Mammary epithelial cell (primary cell): ENCODE measurements around the gene PHOX2A.

Experiments used
- EZH2 ChIP-seq: IDR thresholded peaks from 2 replicates; pipeline ENCODE4 v1.6.1; 2012; ENCODE audit warnings: low read length, inconsistent platforms, borderline replicate concordance
- TF ChIP-seq, protein P1 (sequence below), 2 donors: IDR thresholded peaks in 1 of 2; conservative IDR thresholded peaks in 1 of 2; 2 replicates each; pipeline ENCODE4 v1.5.1; 2011 to 2012; ENCODE audit warnings: inconsistent platforms in 2 of 2, low read length in 2 of 2, mild to moderate bottlenecking in 2 of 2, control low read depth in 1 of 2, low read depth in 1 of 2; ENCODE audit not compliant: insufficient read depth in 1 of 2; ENCODE audit errors: extremely low read depth in 1 of 2

DNA sequence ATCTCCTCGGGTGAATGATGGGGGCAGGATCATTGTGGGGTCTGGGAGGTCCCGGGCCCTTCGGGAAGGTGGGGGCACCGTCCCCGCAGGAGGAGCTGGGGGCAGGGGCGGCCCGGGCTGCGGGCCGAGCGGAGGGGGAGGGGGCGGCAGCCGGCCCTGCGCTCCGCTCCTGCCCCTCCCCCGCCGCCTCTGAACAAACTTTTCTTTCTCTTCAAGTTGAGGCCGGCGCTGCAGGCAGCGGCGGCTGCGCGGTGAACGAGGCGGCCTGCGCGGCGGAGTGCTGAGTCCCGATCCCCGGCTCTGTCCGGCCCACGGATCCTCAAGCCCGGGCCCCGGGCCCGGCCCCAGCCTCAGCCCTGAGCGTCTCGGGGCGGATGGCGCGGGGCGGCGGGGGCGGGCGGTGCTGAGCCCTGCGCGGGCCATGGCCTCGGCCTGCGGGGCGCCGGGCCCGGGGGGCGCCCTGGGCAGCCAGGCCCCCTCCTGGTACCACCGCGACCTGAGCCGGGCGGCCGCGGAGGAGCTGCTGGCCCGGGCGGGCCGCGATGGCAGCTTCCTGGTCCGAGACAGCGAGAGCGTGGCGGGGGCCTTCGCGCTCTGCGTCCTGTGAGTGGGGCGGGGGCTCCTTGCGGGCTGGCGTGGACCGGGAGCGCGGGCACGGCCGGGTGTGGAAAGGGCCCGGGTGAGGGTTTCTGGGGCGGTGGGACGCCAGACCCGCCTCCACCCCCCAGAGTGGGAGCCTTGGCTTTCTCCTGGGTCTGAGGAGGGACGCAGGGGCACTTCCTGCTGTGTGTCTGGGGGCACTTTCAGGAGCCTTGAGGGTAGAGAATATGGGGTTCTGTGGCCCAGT, 19.2 kb downstream of the PHOX2A start, which contains the start of gene INPPL1:
- TF ChIP-seq, protein P1, sequence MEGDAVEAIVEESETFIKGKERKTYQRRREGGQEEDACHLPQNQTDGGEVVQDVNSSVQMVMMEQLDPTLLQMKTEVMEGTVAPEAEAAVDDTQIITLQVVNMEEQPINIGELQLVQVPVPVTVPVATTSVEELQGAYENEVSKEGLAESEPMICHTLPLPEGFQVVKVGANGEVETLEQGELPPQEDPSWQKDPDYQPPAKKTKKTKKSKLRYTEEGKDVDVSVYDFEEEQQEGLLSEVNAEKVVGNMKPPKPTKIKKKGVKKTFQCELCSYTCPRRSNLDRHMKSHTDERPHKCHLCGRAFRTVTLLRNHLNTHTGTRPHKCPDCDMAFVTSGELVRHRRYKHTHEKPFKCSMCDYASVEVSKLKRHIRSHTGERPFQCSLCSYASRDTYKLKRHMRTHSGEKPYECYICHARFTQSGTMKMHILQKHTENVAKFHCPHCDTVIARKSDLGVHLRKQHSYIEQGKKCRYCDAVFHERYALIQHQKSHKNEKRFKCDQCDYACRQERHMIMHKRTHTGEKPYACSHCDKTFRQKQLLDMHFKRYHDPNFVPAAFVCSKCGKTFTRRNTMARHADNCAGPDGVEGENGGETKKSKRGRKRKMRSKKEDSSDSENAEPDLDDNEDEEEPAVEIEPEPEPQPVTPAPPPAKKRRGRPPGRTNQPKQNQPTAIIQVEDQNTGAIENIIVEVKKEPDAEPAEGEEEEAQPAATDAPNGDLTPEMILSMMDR (conservative IDR thresholded peaks at IDR 0.05 in 1 of 2, IDR thresholded peaks at IDR 0.05 in 1 of 2; ENCODE audit: extremely low read depth in 1 of 2, insufficient read depth in 1 of 2, low read depth in 1 of 2, low read length in 2 of 2) = no peak
- TF ChIP-seq EZH2 = no peak
